Caki2 (cell line): ENCODE results near the gene SHC1. TPM values are rescaled to one million over a fixed set of nuclear protein-coding genes. Genes with fewer than 3 reads are reported as not detected.
"Not testable (repeated sequence)": the region's sequence is repeated elsewhere in the genome, so short reads cannot be mapped to it uniquely, and the experiment has no call there.

Experiments used
- DNase-seq: peaks from one replicate; pipeline ENCODE4 v3.0.0-alpha.2; 2015; ENCODE audit warnings: low read depth
- in situ Hi-C: cut with HindIII; loops from 2 replicates; pipeline ENCODE4 v1.10.0; 2016; ENCODE audit warnings: low sequenced_read_pairs, low pct_unique_long_range_greater_than_20kb, mixed read lengths
- total RNA-seq: library from RNA; depleted of rRNA; stranded (reverse); fragments of >200 nt; shearing (Covaris generic); gene quantifications from 2 replicates; pipeline ENCODE4 v1.2.3, GENCODE V29; 2014; ENCODE audit warnings: low replicate concordance

The SHC1 gene
- total RNA-seq, 1 experiment from 2014 or later: 109 TPM

- DNase-seq: no peak
- in situ Hi-C loops: no loop called here
Measured at GRCh38 chr1:154999571-155000410, 29.2 kb upstream of the SHC1 start.

- DNase-seq: no peak
- in situ Hi-C loops: no loop called here
Measured at GRCh38 chr1:154998818-154999570, 28.4 kb upstream of the SHC1 start.

DNA sequence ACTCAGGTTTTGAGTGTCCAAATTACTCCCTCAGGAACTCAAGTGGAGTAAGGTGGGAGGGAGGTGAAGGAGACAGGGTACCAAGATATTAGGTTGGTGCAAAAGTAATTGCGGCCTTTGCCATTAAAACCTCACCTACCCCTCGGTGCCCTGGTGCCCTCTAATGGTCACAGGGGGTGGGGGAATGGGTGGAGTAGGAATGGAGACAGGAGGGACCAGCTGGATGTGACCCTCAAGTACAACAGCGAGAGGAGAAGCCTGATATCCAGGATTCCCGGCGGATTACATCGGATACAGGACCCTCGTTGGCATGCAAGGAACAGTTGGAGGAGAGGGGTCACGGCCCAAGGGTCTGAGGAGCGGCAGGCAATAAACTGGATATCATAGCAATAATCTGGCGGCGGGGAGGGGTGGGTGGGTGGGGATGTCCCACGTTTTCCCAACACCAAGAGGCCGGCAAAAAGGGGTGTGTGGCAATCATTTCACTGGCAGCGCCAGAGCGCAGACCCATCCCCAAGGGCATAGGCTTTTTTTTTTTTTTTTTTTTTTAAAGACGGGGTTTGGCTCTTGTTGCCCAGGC, 27.7 kb upstream of the SHC1 start:
- DNase-seq: no peak
- in situ Hi-C loops: no loop called here

DNA sequence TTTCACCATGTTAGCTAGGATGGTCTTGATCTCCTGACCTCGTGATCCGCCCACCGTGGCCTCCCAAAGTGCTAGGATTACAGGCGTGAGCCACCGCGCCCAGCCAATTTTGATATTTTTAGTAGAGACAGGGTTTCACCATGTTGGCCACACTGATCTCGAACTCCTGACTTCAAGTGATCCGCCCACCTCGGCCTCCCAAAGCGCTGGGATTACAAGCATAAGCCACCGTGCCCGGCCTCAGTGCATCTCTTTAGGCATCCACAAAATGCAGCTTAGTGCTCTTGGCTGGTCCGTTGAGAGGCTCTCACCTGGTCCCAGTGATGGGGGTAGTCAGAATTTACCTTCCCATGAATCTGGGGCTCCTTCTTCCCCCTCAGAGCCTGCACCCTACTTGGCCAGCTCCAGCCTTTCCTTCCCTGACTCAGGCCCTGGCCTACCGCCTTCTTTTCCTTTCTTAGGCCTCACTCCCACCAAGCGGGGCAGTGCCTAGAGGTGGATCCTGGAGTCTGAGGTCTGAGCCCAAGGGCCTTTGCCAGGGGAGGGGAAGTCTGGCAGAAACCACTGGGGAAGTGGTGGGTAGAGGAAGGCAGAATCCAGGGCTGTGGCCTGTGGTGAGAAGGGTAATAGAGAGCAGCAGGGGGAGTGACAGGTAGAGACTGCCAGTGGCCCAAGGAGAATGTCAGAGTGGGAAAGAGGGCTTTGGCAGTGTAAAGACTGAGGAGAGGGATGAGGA, 26.6 kb upstream of the SHC1 start:
- in situ Hi-C loops: no loop called here

DNA sequence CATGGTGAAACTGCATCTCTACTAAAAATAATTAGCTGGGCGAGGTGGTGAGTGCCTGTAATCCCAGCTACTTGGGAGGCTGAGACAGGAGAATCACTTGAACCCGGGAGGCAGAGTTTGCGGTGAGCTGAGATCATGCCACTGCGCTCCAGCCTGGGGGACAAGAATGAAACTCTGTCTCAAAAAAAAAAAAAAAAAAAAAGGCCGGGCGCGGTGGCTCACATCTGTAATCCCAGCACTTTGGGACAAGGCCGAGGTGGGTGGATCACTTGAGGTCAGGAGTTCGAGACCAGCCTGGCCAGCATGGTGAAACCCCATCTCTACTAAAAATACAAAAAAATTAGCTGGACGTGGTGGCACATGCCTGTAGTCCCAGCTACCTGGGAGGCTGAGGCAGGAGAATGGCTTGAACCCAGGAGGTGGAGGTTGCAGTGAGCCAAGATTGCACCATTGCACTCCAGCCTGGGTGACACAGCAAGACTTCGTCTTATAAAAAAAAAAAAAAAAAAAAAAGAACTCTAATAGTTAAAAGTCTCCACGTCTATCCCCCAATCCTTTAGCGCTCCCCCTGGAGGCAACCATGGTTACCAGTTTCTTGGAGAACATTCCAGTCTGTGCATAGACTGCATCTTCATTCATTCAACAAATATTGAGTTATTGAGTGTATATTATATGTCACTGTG, 24.9 kb upstream of the SHC1 start:
- peak; percentile 67 for DNase-seq

More for the DNA sequence above, 26.6 kb upstream of the SHC1 start:
- no peak for DNase-seq

GRCh38 chr1:154994591-154994990, 24.0 kb upstream of the SHC1 start:
- in situ Hi-C loops: no loop called here
- no peak for DNase-seq

More for the DNA sequence above, 24.9 kb upstream of the SHC1 start:
- in situ Hi-C loops: not testable (repeated sequence)

GRCh38 chr1:154994269-154994587, 23.7 kb upstream of the SHC1 start:
- in situ Hi-C loops: no loop called here
- DNase-seq: no peak

- in situ Hi-C loops: no loop called here
- no peak for DNase-seq
Measured at GRCh38 chr1:154993572-154994268, 23.2 kb upstream of the SHC1 start, which contains the start of gene LENEP. Gene LENEP (plus strand): TSS chr1:154993586. CDS start chr1:154993608, 22 bp downstream.

GRCh38 chr1:154992721-154993571, 22.4 kb upstream of the SHC1 start:
- peak; percentile 52 for DNase-seq
- in situ Hi-C loops: no loop called here

DNA sequence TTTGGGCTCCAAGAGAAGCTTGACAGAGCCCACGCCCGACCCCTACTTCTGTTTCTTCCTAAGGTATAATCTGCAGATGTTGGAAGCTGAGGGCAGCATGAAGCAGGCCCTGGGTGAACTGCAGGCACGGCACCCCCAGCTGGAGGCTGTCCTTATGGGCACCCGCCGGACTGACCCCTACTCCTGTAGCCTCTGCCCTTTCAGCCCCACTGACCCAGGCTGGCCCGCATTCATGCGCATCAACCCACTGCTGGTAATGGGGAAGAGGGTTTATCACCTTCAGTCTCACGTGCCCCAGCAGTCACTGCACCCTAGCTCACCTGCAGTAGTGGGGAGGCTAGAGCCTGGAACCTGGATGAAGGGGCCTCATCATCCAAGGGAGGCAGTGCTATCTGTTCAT, 19.7 kb upstream of the SHC1 start:
- DNase-seq: no peak
- in situ Hi-C loops: no loop called here

DNA sequence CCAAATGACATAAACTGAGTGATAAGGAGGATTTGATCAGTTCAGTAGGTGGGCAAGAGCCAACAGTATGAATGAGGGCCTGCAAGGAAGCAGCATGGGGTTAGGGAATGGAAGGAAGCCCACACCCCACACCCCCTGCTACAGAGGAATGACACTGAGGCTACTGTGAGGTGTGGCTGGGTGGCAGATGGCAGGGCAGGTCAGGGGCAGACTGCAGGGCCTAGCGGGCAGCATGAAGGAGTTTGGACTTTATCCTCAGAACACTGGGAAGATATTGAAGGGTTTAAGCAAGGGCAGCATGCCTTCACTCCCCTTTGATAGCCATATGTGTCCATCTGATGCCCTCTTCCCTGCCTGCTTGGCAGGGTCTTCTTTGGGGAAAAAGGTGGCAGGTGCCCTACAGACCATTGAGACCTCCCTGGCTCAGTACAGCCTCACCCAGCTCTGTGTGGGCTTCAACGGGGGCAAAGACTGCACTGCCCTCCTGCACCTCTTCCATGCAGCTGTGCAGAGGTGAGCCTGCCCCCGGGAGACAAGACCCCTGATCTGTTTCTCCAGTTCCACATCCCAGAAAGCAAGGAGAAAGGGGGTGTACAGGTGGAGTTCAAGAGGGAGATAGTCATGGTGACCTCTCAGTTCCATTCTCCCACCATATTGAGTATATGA, 18.8 kb upstream of the SHC1 start:
- no peak for DNase-seq
- in situ Hi-C loops: no loop called here

GRCh38 chr1:154988058-154988954, 17.8 kb upstream of the SHC1 start:
- in situ Hi-C loops: no loop called here
- DNase-seq: no peak

- DNase-seq: no peak
- in situ Hi-C loops: no loop called here
Measured at GRCh38 chr1:154987326-154987725, 16.8 kb upstream of the SHC1 start.

DNA sequence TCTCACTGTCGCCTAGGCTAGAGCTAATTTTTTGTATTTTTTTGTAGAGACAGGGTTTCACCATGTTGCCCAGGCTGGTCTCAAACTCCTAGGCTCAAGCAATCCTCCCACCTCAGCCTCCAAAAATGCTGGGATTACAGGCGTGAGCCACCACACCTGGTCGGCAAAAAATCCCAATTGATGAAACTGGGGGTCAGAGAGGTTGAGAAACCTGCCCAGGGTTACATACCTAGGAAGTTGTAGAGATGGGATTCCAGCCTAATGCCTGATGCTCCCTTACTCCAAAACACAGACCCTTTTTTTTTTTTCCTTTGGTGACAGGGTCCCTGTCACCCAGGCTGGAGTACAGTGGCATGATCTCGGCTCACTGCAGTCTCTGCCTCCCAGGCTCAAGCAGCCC, 16.2 kb upstream of the SHC1 start:
- in situ Hi-C loops, DNase-seq: not testable (repeated sequence)

DNA sequence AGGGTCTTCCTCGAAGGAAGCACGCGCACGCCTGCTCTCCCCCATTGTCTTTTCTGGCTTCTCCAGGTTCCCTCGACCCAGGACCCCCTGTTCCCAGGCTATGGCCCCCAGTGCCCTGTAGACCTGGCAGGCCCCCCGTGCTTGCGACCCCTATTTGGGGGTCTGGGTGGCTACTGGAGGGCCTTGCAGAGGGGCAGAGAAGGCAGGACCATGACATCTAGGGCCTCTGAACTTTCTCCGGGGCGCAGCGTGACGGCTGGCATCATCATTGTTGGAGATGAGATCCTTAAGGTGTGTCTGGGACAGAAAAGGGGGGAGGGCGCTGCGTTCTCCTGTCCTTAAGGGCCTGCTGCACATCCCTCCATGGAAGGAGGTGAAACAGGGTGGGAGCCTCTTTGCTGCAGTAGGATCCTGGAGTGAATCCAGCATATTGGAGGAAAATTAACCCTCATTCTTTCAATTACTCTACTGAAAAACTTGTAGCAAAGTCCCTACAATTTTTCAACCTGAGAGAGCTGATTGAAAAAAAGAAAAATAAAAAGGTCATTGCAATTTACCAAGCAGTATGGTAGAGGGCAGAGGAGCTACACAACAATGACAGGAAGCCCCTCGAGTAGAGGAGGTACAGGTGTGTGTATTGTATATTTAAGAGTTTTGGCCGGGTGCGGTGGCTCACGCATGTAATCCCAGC, 13.4 kb upstream of the SHC1 start:
- no peak for DNase-seq
- in situ Hi-C loops: no loop called here
